ENCODE measurements around the gene EPC1. TPM values are rescaled to one million over a fixed set of nuclear protein-coding genes. Genes with fewer than 3 reads are reported as not detected.

EPC1 gene
- total RNA-seq: 9.8 and 12.8 TPM in 2 replicates

GRCh38 chr10:32346551-32347362, at the start of gene EPC1:
EPC1 (minus strand) TSS chr10:32347158; CDS start chr10:32346915, 243 bp downstream.

Other genes starting within 250 kb of the EPC1 start
- gene CCDC7, start 99.0 kb upstream of the EPC1 start, total RNA-seq: 3.4 and 9.6 TPM in 2 replicates

All from tracheal epithelial cell (primary cell).